HCT116 (cell line): ENCODE measurements around the gene GNG7. TPM values are rescaled to one million over a fixed set of nuclear protein-coding genes. Genes with fewer than 3 reads are reported as not detected.

Experiments
- ATAC-seq: fragments of 200-7000 bp; cut with Tn5 transposase; 2 replicates; pipeline ENCODE4 v1.9.1; 2020; ENCODE audit warnings: mild to moderate bottlenecking, moderate library complexity
- BruUV-seq: library from RNA; stranded (reverse); fragments of 400-500 nt; replicated peaks from 2 replicates; lab custom pipeline; 2021; lab: Mats Ljungman, UMichigan
- CTCF ChIA-PET: fragments of 300-600 bp; sonication (Branson Sonifier 250); formaldehyde crosslinking; loops from one replicate; lab custom pipeline; 2021; ENCODE audit warnings: antibody characterized with exemption; lab: Charles Lee
- POLR2A ChIA-PET: fragments of 300-600, 350-600 bp; sonication (Branson Sonifier 250); formaldehyde crosslinking; loops from one replicate; lab custom pipeline; 2021; ENCODE audit warnings: antibody characterized with exemption; lab: Charles Lee
- RAD21 ChIA-PET, 2 experiments: fragments of 300-600 bp; sonication (Branson Sonifier 250); formaldehyde crosslinking; loops; one replicate each; lab custom pipeline; 2023; ENCODE audit warnings: low total read pairs in 2 of 2; ENCODE audit not compliant: uncharacterized antibody in 2 of 2, unreplicated experiment in 2 of 2, low non-redundant PET in 1 of 2; lab: Charles Lee
- DNase-seq: peaks from one replicate; pipeline ENCODE4 v3.0.0-alpha.2; 2010; ENCODE audit warnings: low read depth, low spot score
- H2AFZ ChIP-seq: fragments of 200-600 bp; shearing (Covaris generic), sonication (generic); 2 replicates; pipeline ENCODE4 v1.6.1; 2017; ENCODE audit warnings: low read depth, mixed run types, mixed read lengths, antibody characterized with exemption, low read length; ENCODE audit not compliant: poor library complexity, severe bottlenecking
- H3K27ac ChIP-seq: 2 replicates; pipeline ENCODE4 v1.5.1; 2012; ENCODE audit warnings: low read depth, low read length
- H3K27me3 ChIP-seq: fragments of 200-600 bp; sonication (generic); 2 replicates; pipeline ENCODE4 v1.6.1; 2016; ENCODE audit warnings: mixed run types, low read length, mixed read lengths; ENCODE audit not compliant: insufficient read depth
- H3K36me3 ChIP-seq, 2 experiments: fragments of 200-500 bp in 1 of 2; fragments of 200-600 bp in 1 of 2; sonication (Bioruptor generic) in 1 of 2; sonication (generic) in 1 of 2; 2 replicates each; pipeline versions ENCODE4 v1.5.1 to v1.6.1; 2014 to 2016; ENCODE audit warnings: low read length in 2 of 2, inconsistent platforms in 1 of 2, mixed read lengths in 1 of 2, mixed run types in 1 of 2; ENCODE audit not compliant: insufficient read depth in 2 of 2, control insufficient read depth in 1 of 2
- H3K4me1 ChIP-seq, 2 experiments: fragments of 200-600 bp in 1 of 2; sonication (generic) in 1 of 2; 2 replicates each; pipeline versions ENCODE4 v1.5.1 to v1.6.1; 2012 to 2017; ENCODE audit warnings: low read length in 2 of 2, inconsistent platforms in 1 of 2, mild to moderate bottlenecking in 1 of 2, mixed read lengths in 1 of 2, mixed run types in 1 of 2, moderate library complexity in 1 of 2; ENCODE audit not compliant: insufficient read depth in 2 of 2, control insufficient read depth in 1 of 2
- H3K4me2 ChIP-seq: fragments of 200-600 bp; sonication (generic); 2 replicates; pipeline ENCODE4 v1.6.1; 2017; ENCODE audit warnings: mixed run types, low read length, mixed read lengths
- H3K4me3 ChIP-seq, 2 experiments: fragments of 200-600 bp in 1 of 2; sonication (generic) in 1 of 2; replicated peaks in 1 of 2; 2 replicates each; pipeline ENCODE4 v1.5.1; 2011 to 2016; ENCODE audit warnings: low read length in 2 of 2, control low read depth in 1 of 2, low read depth in 1 of 2, mild to moderate bottlenecking in 1 of 2, mixed read lengths in 1 of 2, mixed run types in 1 of 2
- H3K79me2 ChIP-seq: fragments of 200-600 bp; sonication (generic); 2 replicates; pipeline ENCODE4 v1.6.1; 2017; ENCODE audit warnings: mild to moderate bottlenecking, mixed run types, low read length, moderate library complexity, mixed read lengths; ENCODE audit not compliant: insufficient read depth
- H3K9ac ChIP-seq: fragments of 200-600 bp; sonication (generic); 2 replicates; pipeline ENCODE4 v1.6.1; 2016; ENCODE audit warnings: low read length, mixed read lengths
- H3K9me2 ChIP-seq: fragments of 200-600 bp; sonication (generic), shearing (Covaris generic); 2 replicates; pipeline ENCODE4 v1.6.1; 2017; ENCODE audit warnings: mixed run types, mild to moderate bottlenecking, moderate library complexity; ENCODE audit not compliant: insufficient read depth
- H3K9me3 ChIP-seq, 2 experiments: fragments of 200-500 bp in 1 of 2; fragments of 200-600 bp in 1 of 2; sonication (Bioruptor generic) in 1 of 2; sonication (generic) in 1 of 2; 2 replicates each; pipeline ENCODE4 v1.6.1; 2014 to 2017; ENCODE audit warnings: low read length in 2 of 2, mixed read lengths in 2 of 2, inconsistent platforms in 1 of 2, low read depth in 1 of 2, mild to moderate bottlenecking in 1 of 2, mixed run types in 1 of 2, moderate library complexity in 1 of 2; ENCODE audit not compliant: control insufficient read depth in 1 of 2, insufficient read depth in 1 of 2
- H4K20me1 ChIP-seq: fragments of 200-600 bp; sonication (generic), shearing (Covaris generic); 2 replicates; pipeline ENCODE4 v1.6.1; 2017; ENCODE audit warnings: mixed run types, mild to moderate bottlenecking, moderate library complexity; ENCODE audit not compliant: insufficient read depth
- CBX3 ChIP-seq: IDR thresholded peaks from 2 replicates; pipeline ENCODE4 v1.6.1; 2012; ENCODE audit warnings: low read depth
- ELF1 ChIP-seq: IDR thresholded peaks from 2 replicates; pipeline ENCODE4 v1.6.1; 2012; ENCODE audit warnings: low read depth, borderline replicate concordance
- EZH2 ChIP-seq: fragments of 200-600 bp; sonication (generic); IDR thresholded peaks from 2 replicates; pipeline ENCODE4 v1.6.1; 2017; ENCODE audit warnings: antibody characterized with exemption, mixed run types
- EZH2phosphoT487 ChIP-seq: fragments of 200-600 bp; IDR thresholded peaks from 2 replicates; pipeline ENCODE4 v1.6.1; 2018; ENCODE audit warnings: antibody characterized with exemption, borderline replicate concordance
- FOSL1 ChIP-seq: IDR thresholded peaks from 2 replicates; pipeline ENCODE4 v1.6.1; 2012; ENCODE audit warnings: low read depth
- JUND ChIP-seq: IDR thresholded peaks from 2 replicates; pipeline ENCODE4 v1.6.1; 2012
- POLR2AphosphoS5 ChIP-seq: IDR thresholded peaks from 2 replicates; pipeline ENCODE4 v1.6.1; 2011; ENCODE audit warnings: mild to moderate bottlenecking, low read depth, low read length, moderate library complexity
- RAD21 ChIP-seq: IDR thresholded peaks from 2 replicates; pipeline ENCODE4 v1.6.1; 2012; ENCODE audit warnings: low read depth, mild to moderate bottlenecking
- SIN3A ChIP-seq: IDR thresholded peaks from 2 replicates; pipeline ENCODE4 v1.6.1; 2012; ENCODE audit warnings: low read depth
- SP1 ChIP-seq: IDR thresholded peaks from 2 replicates; pipeline ENCODE4 v1.6.1; 2012; ENCODE audit warnings: low read depth
- SRF ChIP-seq: IDR thresholded peaks from 2 replicates; pipeline ENCODE4 v1.6.1; 2012; ENCODE audit warnings: low read depth
- YY1 ChIP-seq: IDR thresholded peaks from 2 replicates; pipeline ENCODE4 v1.6.1; 2011; ENCODE audit warnings: low read length, low read depth, moderate library complexity, mild to moderate bottlenecking; ENCODE audit not compliant: insufficient replicate concordance; ENCODE audit errors: extremely low read depth
- ZFX ChIP-seq: fragments of 450-650 bp; IDR thresholded peaks from 2 replicates; pipeline ENCODE4 v1.6.1; 2017
- intact Hi-C: fragments of 100-400 bp; cut with micrococcal nuclease; formaldehyde crosslinking; loops from 2 replicates; pipeline ENCODE4 v1.10.0; 2022
- total RNA-seq: library from RNA; stranded (reverse); gene quantifications from one replicate; pipeline ENCODE4 v1.2.1, GENCODE V29; 2021; ENCODE audit not compliant: unreplicated experiment
- TF ChIP-seq, protein P1 (sequence below): IDR thresholded peaks from 2 replicates; pipeline ENCODE4 v1.6.1; 2012
- TF ChIP-seq, protein P2 (sequence below): IDR thresholded peaks from 2 replicates; pipeline ENCODE4 v1.6.1; 2012; ENCODE audit warnings: low read depth
- TF ChIP-seq, protein P3 (sequence below), 3 experiments: fragments of 200-600 bp in 1 of 3; sonication (generic) in 1 of 3; IDR thresholded peaks in 2 of 3; conservative IDR thresholded peaks in 1 of 3; 2 replicates each; pipeline ENCODE4 v1.5.1; 2012 to 2017; ENCODE audit warnings: low read depth in 2 of 3, low read length in 2 of 3, antibody characterized with exemption in 1 of 3, borderline replicate concordance in 1 of 3, control low read depth in 1 of 3, mild to moderate bottlenecking in 1 of 3, mixed read lengths in 1 of 3, mixed run types in 1 of 3, moderate library complexity in 1 of 3; ENCODE audit not compliant: insufficient read depth in 1 of 3
- TF ChIP-seq, protein P4 (sequence below): IDR thresholded peaks from 2 replicates; pipeline ENCODE4 v1.6.1; 2011; ENCODE audit warnings: mild to moderate bottlenecking, low read length, moderate library complexity; ENCODE audit not compliant: insufficient replicate concordance; ENCODE audit errors: extremely low read depth
- TF ChIP-seq, protein P5 (sequence below): IDR thresholded peaks from 2 replicates; pipeline ENCODE4 v1.6.1; 2012

GNG7 gene
- total RNA-seq, 1 experiment from 2014 or later = 11.3 TPM

DNA sequence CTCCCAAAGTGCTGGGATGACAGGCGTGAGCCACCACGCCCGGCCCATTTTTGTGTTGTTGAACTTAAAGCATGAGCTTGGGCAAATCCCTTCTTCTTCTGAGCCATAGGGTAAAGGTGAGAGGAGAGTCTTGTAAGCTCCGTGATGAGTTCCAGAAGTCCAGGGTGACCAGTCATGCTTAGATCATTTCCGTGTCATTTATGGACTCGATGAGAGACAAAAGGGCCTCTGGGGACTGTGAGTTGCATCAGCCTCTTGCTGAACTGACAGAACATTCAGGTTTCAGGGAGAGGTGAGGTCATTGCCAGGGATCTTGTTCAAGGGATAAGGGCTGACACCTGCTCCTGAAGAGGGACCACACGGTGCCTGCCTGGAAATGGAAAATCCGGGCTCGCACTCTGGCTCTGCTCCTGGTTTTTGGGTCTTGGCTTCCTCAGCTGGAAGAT lies 173.0 kb downstream of the GNG7 start (continued):
- TF ChIP-seq, protein P1, sequence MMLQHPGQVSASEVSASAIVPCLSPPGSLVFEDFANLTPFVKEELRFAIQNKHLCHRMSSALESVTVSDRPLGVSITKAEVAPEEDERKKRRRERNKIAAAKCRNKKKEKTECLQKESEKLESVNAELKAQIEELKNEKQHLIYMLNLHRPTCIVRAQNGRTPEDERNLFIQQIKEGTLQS = peak; percentile 96
- peak; percentile 95 for TF ChIP-seq FOSL1
- TF ChIP-seq, all 23 proteins: peak for 12

DNA sequence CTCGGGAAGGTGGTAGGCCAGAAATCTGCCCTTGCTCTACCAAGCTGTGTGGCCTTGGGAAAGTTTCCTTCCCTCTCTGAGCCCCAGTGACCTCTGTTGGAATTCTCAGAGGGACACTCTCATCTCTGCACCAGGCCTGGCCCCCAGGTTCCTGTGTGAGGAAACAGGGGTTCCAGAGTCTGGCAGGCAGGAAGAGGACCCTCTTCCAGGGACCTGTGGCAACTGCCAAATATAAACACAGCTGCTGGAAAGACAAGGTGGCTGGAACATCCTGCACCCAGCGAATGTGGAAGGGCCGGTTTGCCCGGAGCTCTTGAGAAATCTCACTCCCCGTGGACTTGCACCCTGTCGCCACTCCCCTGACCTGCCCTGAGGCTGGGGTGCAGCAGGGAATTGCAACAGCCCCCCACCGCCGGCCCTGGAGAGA lies 173.8 kb downstream of the GNG7 start:
- Histone ChIP-seq H4K20me1 (no peaks in the 10 kb centered on the region), H3K9me3 (no peaks in the 10 kb centered on the region), H3K36me3 (no peaks in the 10 kb centered on the region), H3K79me2 (no peaks in the 10 kb centered on the region), H3K4me1 (peaks cover 61 to 88% of the 10 kb centered on the region in 2 experiments), H3K4me2 (peak overlapping the region; percentile 69), H2AFZ (no peak overlapping the region), H3K27ac (peak overlapping the region; percentile 7), H3K27me3 (no peaks in the 10 kb centered on the region), H3K9ac (peak overlapping the region; percentile 41), H3K9me2 (no peaks in the 10 kb centered on the region), H3K4me3 (peak overlapping the region in 1 of 2 experiments; percentile 3; a peak in 1 of 4 replicates)
- RAD21 ChIA-PET = no interaction called here
- intact Hi-C loops = no loop called here
- ATAC-seq = no peak
- no peak for DNase-seq
- no TSS peak for BruUV-seq
- POLR2A ChIA-PET = interaction anchor here (0.9 to 6.9 kb wide), 5 partner anchors 11 to 52 kb away, joined by 3 to 73 read pairs (median 22); partner anchors contain the start of gene GADD45B
- CTCF ChIA-PET = no interaction called here
- TF ChIP-seq JUND (no peak), ELF1 (no peak), POLR2AphosphoS5 (no peak), EZH2phosphoT487 (no peak), SRF (no peak), CBX3 (no peak; the same call in 1 of the 2 replicates), EZH2 (no peak), ZFX (no peak), RAD21 (no peak), SP1 (no peak), SIN3A (no peak), YY1 (no peak)
- TF ChIP-seq, protein P2, sequence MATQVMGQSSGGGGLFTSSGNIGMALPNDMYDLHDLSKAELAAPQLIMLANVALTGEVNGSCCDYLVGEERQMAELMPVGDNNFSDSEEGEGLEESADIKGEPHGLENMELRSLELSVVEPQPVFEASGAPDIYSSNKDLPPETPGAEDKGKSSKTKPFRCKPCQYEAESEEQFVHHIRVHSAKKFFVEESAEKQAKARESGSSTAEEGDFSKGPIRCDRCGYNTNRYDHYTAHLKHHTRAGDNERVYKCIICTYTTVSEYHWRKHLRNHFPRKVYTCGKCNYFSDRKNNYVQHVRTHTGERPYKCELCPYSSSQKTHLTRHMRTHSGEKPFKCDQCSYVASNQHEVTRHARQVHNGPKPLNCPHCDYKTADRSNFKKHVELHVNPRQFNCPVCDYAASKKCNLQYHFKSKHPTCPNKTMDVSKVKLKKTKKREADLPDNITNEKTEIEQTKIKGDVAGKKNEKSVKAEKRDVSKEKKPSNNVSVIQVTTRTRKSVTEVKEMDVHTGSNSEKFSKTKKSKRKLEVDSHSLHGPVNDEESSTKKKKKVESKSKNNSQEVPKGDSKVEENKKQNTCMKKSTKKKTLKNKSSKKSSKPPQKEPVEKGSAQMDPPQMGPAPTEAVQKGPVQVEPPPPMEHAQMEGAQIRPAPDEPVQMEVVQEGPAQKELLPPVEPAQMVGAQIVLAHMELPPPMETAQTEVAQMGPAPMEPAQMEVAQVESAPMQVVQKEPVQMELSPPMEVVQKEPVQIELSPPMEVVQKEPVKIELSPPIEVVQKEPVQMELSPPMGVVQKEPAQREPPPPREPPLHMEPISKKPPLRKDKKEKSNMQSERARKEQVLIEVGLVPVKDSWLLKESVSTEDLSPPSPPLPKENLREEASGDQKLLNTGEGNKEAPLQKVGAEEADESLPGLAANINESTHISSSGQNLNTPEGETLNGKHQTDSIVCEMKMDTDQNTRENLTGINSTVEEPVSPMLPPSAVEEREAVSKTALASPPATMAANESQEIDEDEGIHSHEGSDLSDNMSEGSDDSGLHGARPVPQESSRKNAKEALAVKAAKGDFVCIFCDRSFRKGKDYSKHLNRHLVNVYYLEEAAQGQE = no peak
- TF ChIP-seq, protein P1 = no peak
- TF ChIP-seq, protein P3, sequence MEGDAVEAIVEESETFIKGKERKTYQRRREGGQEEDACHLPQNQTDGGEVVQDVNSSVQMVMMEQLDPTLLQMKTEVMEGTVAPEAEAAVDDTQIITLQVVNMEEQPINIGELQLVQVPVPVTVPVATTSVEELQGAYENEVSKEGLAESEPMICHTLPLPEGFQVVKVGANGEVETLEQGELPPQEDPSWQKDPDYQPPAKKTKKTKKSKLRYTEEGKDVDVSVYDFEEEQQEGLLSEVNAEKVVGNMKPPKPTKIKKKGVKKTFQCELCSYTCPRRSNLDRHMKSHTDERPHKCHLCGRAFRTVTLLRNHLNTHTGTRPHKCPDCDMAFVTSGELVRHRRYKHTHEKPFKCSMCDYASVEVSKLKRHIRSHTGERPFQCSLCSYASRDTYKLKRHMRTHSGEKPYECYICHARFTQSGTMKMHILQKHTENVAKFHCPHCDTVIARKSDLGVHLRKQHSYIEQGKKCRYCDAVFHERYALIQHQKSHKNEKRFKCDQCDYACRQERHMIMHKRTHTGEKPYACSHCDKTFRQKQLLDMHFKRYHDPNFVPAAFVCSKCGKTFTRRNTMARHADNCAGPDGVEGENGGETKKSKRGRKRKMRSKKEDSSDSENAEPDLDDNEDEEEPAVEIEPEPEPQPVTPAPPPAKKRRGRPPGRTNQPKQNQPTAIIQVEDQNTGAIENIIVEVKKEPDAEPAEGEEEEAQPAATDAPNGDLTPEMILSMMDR (IDR thresholded peaks at IDR 0.05 in 2 of 3, conservative IDR thresholded peaks at IDR 0.05 in 1 of 3; ENCODE audit: borderline replicate concordance in 1 of 3, insufficient read depth in 1 of 3, low read depth in 2 of 3, low read length in 2 of 3) = no peak
- TF ChIP-seq, protein P4, sequence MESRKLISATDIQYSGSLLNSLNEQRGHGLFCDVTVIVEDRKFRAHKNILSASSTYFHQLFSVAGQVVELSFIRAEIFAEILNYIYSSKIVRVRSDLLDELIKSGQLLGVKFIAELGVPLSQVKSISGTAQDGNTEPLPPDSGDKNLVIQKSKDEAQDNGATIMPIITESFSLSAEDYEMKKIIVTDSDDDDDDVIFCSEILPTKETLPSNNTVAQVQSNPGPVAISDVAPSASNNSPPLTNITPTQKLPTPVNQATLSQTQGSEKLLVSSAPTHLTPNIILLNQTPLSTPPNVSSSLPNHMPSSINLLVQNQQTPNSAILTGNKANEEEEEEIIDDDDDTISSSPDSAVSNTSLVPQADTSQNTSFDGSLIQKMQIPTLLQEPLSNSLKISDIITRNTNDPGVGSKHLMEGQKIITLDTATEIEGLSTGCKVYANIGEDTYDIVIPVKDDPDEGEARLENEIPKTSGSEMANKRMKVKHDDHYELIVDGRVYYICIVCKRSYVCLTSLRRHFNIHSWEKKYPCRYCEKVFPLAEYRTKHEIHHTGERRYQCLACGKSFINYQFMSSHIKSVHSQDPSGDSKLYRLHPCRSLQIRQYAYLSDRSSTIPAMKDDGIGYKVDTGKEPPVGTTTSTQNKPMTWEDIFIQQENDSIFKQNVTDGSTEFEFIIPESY = no peak
- TF ChIP-seq, protein P5, sequence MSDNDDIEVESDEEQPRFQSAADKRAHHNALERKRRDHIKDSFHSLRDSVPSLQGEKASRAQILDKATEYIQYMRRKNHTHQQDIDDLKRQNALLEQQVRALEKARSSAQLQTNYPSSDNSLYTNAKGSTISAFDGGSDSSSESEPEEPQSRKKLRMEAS = no peak
